HepG2 (cell line): ENCODE results near the gene PLEKHA8. TPM values are rescaled to one million over a fixed set of nuclear protein-coding genes. Genes with fewer than 3 reads are reported as not detected.

ENCODE experiments used
- ATAC-seq: fragments of 200-7000 bp; cut with Tn5 transposase; 3 replicates; pipeline ENCODE4 v1.9.1; 2020; ENCODE audit warnings: mild to moderate bottlenecking, moderate library complexity
- BruUV-seq: library from RNA; stranded (reverse); fragments of 400-500 nt; replicated peaks from 2 replicates; lab custom pipeline; 2021; lab: Mats Ljungman, UMichigan
- CTCF ChIA-PET: fragments of 300-600 bp; formaldehyde crosslinking; extraction: SDS; loops from one replicate; lab custom pipeline; 2021; ENCODE audit warnings: low total read pairs, inconsistent platforms, low intra/inter-chr PET ratio; lab: Yijun Ruan, JAX
- POLR2A ChIA-PET: fragments of 350-600 bp; sonication (Branson Sonifier 250); formaldehyde crosslinking; loops from one replicate; lab custom pipeline; 2020; ENCODE audit warnings: antibody characterized with exemption, inconsistent platforms; lab: Yijun Ruan, JAX
- DNase-seq: peaks from one replicate; pipeline ENCODE4 v3.0.0-alpha.2; 2015; ENCODE audit warnings: low spot score
- FAIRE-seq: peaks from 3 replicates; lab custom pipeline; 2011; peaks lifted over from hg19 to GRCh38; lab: Jason Lieb, UNC
- H2AFZ ChIP-seq: one replicate; pipeline ENCODE4 v1.6.1; 2011; ENCODE audit warnings: low read length, inconsistent platforms
- H3K27ac ChIP-seq: fragments of 300-600 bp; 3 replicates; pipeline ENCODE4 v1.8.0; 2011; ENCODE audit warnings: mixed run types, mild to moderate bottlenecking, mixed read lengths, low read length, inconsistent platforms; ENCODE audit not compliant: insufficient read depth; ENCODE audit errors: extremely low read length
- H3K27me3 ChIP-seq, 2 experiments: fragments of 200-600 bp in 1 of 2; 2 replicates in 1 of 2; 3 replicates in 1 of 2; pipeline versions ENCODE4 v1.6.0 to v1.8.0; 2011; ENCODE audit warnings: low read length in 2 of 2, mild to moderate bottlenecking in 2 of 2, moderate library complexity in 2 of 2, inconsistent platforms in 1 of 2; ENCODE audit not compliant: insufficient read depth in 2 of 2, control insufficient read depth in 1 of 2
- H3K36me3 ChIP-seq, 2 experiments: fragments of 200-600 bp in 1 of 2; replicated peaks in 1 of 2; 2 replicates in 1 of 2; 3 replicates in 1 of 2; pipeline versions ENCODE4 v1.5.1 to v1.8.0; 2011; ENCODE audit warnings: low read length in 2 of 2, inconsistent platforms in 1 of 2; ENCODE audit not compliant: insufficient read depth in 2 of 2, control insufficient read depth in 1 of 2
- H3K4me1 ChIP-seq: 2 replicates; pipeline ENCODE4 v1.5.1; 2012; ENCODE audit warnings: low read length, inconsistent platforms; ENCODE audit not compliant: insufficient read depth
- H3K4me2 ChIP-seq: 2 replicates; pipeline ENCODE4 v1.6.0; 2011; ENCODE audit warnings: low read depth, low read length, inconsistent platforms
- H3K4me3 ChIP-seq, 3 experiments: fragments of 200-600 bp in 1 of 3; sonication (generic), shearing (Covaris generic) in 1 of 3; replicated peaks in 1 of 3; 2 replicates each; pipeline ENCODE4 v1.5.1; 2011 to 2016; ENCODE audit warnings: low read length in 3 of 3, inconsistent platforms in 2 of 3, low read depth in 2 of 3, mild to moderate bottlenecking in 2 of 3, control low read depth in 1 of 3, mixed read lengths in 1 of 3; ENCODE audit not compliant: insufficient read depth in 1 of 3
- H3K79me2 ChIP-seq: one replicate; pipeline ENCODE4 v1.6.1; 2011; ENCODE audit warnings: low read length, inconsistent platforms; ENCODE audit not compliant: insufficient read depth
- H3K9ac ChIP-seq: 2 replicates; pipeline ENCODE4 v1.6.0; 2011; ENCODE audit warnings: mild to moderate bottlenecking, low read depth, low read length, inconsistent platforms; ENCODE audit not compliant: insufficient read depth
- H3K9me3 ChIP-seq: 2 replicates; pipeline ENCODE4 v1.5.1; 2012; ENCODE audit warnings: mild to moderate bottlenecking, low read length
- H4K20me1 ChIP-seq: 2 replicates; pipeline ENCODE4 v1.6.0; 2011; ENCODE audit warnings: inconsistent platforms, mild to moderate bottlenecking, low read length, moderate library complexity; ENCODE audit not compliant: insufficient read depth
- ARNTL ChIP-seq: sonication (generic); formaldehyde crosslinking; IDR thresholded peaks from 2 replicates; pipeline ENCODE4 v1.4.0; 2020; ENCODE audit warnings: mild to moderate bottlenecking, missing genetic modification reagents
- RFX3 ChIP-seq: IDR thresholded peaks from 2 replicates; pipeline ENCODE4 v1.6.1; 2016; ENCODE audit warnings: missing biosample characterization, missing genetic modification reagents
- ZFP1 ChIP-seq: IDR thresholded peaks from 2 replicates; pipeline ENCODE4 v1.6.1; 2016
- ZNF446 ChIP-seq: sonication (generic); formaldehyde crosslinking; IDR thresholded peaks from 2 replicates; pipeline ENCODE4 v1.5.0; 2020; ENCODE audit warnings: mild to moderate bottlenecking, missing genetic modification reagents
- ZNF790 ChIP-seq: sonication (generic); formaldehyde crosslinking; IDR thresholded peaks from 2 replicates; pipeline ENCODE4 v1.8.0; 2022; ENCODE audit warnings: missing genetic modification reagents, mild to moderate bottlenecking, borderline replicate concordance
- WGBS: methylation state at CpG from one replicate; pipeline ENCODE4 v1.1.6; 2017; ENCODE audit warnings: low lambda C conversion rate; 5-methylcytosine and 5-hydroxymethylcytosine counted together
- in situ Hi-C: cut with HindIII; loops from 2 replicates; pipeline ENCODE4 v1.10.0; 2017; ENCODE audit warnings: low pct_unique_long_range_greater_than_20kb; ENCODE audit not compliant: extremely low pct_ligation_motif_present
- intact Hi-C: fragments of 100-400 bp; cut with micrococcal nuclease; formaldehyde crosslinking; loops from one replicate; pipeline ENCODE4 v1.10.0; 2022; ENCODE audit not compliant: unreplicated experiment
- polyA plus RNA-seq, 8 experiments: library from polyadenylated mRNA; depleted of rRNA in 3 of 8; stranded (reverse) in 7 of 8; unstranded in 1 of 8; fragments of >200 nt; fragmentation: Illumina TruSeq in 4 of 8; extraction: Trizol in 4 of 8; gene quantifications; 2 replicates each; pipeline versions ENCODE4 v1.2.1 to v1.2.3, GENCODE V29; 2011 to 2016; ENCODE audit warnings: low read depth in 4 of 8, missing spikeins in 1 of 8, mixed read lengths in 1 of 8; ENCODE audit not compliant: insufficient read depth in 1 of 8
- total RNA-seq, 5 experiments: library from RNA; depleted of rRNA; stranded (reverse); fragments of >200 nt; fragmentation: Illumina TruSeq; extraction: Trizol; gene quantifications; 2 replicates each; pipeline ENCODE4 v1.2.3, GENCODE V29; 2016; ENCODE audit warnings: low read depth in 1 of 5
- TF ChIP-seq, protein P1 (sequence below): sonication (generic); formaldehyde crosslinking; IDR thresholded peaks from 2 replicates; pipeline ENCODE4 v1.5.0; 2020; ENCODE audit warnings: missing genetic modification reagents

PLEKHA8 gene
- total and polyA plus RNA-seq, 2 of the 13 experiments (the other 11 are each of a cell fraction or from before 2014, with no cell fraction given): 12.5 to 26.4 TPM

- in situ Hi-C loops (no loop called here), intact Hi-C loops (no loop called here)
- Histone ChIP-seq H3K36me3 (no peaks in the 10 kb centered on the region), H3K4me2 (no peak overlapping the region), H3K27ac (no peak overlapping the region), H3K4me1 (no peaks in the 10 kb centered on the region), H3K9me3 (peaks cover 9% of the 10 kb centered on the region), H3K79me2 (no peaks in the 10 kb centered on the region), H3K4me3 (no peak overlapping the region), H3K27me3 (no peaks in the 10 kb centered on the region), H4K20me1 (no peaks in the 10 kb centered on the region), H3K9ac (no peak overlapping the region), H2AFZ (no peak overlapping the region)
- TF ChIP-seq, protein P1, sequence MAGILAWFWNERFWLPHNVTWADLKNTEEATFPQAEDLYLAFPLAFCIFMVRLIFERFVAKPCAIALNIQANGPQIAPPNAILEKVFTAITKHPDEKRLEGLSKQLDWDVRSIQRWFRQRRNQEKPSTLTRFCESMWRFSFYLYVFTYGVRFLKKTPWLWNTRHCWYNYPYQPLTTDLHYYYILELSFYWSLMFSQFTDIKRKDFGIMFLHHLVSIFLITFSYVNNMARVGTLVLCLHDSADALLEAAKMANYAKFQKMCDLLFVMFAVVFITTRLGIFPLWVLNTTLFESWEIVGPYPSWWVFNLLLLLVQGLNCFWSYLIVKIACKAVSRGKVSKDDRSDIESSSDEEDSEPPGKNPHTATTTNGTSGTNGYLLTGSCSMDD (CRISPR knock-in tag): no peak
- TF ChIP-seq ZFP1 (peak; percentile 78; the same call in 1 of the 2 replicates), ZNF790 (CRISPR knock-in tag) (no peak)
- no TSS peak for BruUV-seq
- FAIRE-seq (no peak), DNase-seq (no peak), ATAC-seq (no peak)
- ChIA-PET POLR2A (no interaction called here), CTCF (no interaction called here)
These were observed 84.9 kb downstream of the PLEKHA8 start for GRCh38 chr7:30113144-30113543.

GRCh38 chr7:30114536-30115238 lies 86.5 kb downstream of the PLEKHA8 start:
- in situ Hi-C loops (no loop called here), intact Hi-C loops (no loop called here)
- CTCF ChIA-PET: no interaction called here
- WGBS: 68% methylated on average over 3 of the region's 3 CpGs
- DNase-seq: no peak
- no peaks in the 10 kb centered on the region for H3K27me3 ChIP-seq
- no peak overlapping the region for H3K27ac ChIP-seq
- BruUV-seq: no TSS peak
- H3K4me1 ChIP-seq: no peaks in the 10 kb centered on the region
- no peak for ATAC-seq
- H3K36me3 ChIP-seq: no peaks in the 10 kb centered on the region
- H2AFZ ChIP-seq: no peak overlapping the region
- no peaks in the 10 kb centered on the region for H4K20me1 ChIP-seq
- H3K9ac ChIP-seq: no peak overlapping the region
- H3K9me3 ChIP-seq: peaks cover 9% of the 10 kb centered on the region
- H3K4me2 ChIP-seq: no peak overlapping the region
- no peak for TF ChIP-seq RFX3
- TF ChIP-seq ZNF446 (CRISPR knock-in tag): no peak
- no peak for TF ChIP-seq ARNTL
- TF ChIP-seq, all 625 proteins: peak for 0
- no peak for FAIRE-seq
- POLR2A ChIA-PET: no interaction called here
- Histone ChIP-seq H3K79me2 (no peaks in the 10 kb centered on the region), H3K4me3 (no peak overlapping the region)
